NCI-H2196 treated with DMSO at 0.1 percent for 48 hours (cell line): ENCODE data around the gene SLC2A13.
"Not testable (repeated sequence)": the region's sequence is repeated elsewhere in the genome, so short reads cannot be mapped to it uniquely, and the experiment has no call there.

Experiments used
- DNase-seq: peaks from one replicate; lab custom pipeline; 2025; ENCODE audit not compliant: unreplicated experiment; lab: John Stamatoyannopoulos, UW

SLC2A13 gene

GRCh38 chr12:39873065-39873464, 232.8 kb downstream of the SLC2A13 start:
- DNase-seq, result no peak

- no peak for DNase-seq
Measured at GRCh38 chr12:39872425-39872824, 233.5 kb downstream of the SLC2A13 start.

- DNase-seq, result no peak
Measured at GRCh38 chr12:39868328-39868725, 237.6 kb downstream of the SLC2A13 start.

DNA sequence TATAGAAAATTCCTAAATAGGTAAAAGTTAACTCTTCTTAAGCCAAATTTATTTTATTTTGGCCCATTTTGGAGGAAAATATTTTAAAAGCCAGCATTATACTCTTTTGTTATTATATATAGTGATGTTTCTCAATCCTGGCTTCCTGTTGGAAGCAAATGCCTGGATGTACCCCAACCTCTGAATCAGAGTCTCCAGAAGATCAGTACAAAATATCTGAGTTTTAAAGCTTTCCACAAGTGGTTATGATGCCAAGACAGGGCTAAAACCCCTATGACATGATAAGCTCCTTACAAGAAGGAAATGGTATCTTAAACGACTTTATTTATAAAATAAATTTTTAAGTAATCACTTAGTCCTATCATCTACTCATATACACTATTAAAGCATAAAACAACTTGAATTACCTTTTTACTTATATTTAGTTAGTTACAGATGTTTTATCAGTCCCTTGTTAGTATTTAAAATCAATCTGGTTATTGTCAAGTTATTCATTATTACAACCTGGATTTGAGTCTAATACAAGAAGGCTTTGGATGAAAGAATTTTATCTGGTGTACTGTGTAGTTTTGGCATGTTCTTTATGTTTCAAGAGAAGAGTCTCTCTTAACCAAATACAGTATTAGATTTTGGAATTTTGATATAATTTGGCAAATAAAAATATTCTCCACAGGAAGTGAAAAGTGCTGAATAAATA, 238.1 kb downstream of the SLC2A13 start:
- DNase-seq, result no peak

DNA sequence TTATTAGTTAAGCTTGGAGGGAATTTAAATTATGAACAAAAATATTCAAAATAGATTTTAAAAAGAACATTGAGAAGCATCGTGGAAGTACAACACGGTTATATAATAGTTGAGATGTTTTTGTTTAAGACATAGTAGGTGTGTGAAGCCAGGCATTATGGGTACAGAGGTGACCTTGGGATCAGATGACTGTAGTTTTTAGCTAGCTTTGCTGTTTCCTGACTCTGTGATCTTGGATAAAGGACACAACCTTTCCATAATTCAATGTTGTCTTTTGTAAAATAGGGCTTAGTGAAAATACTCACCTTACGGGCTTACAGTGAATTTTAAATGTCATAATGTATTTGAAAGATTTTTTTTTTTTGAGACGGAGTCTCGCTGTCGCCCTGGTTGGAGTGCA, 239.7 kb downstream of the SLC2A13 start:
- DNase-seq, result no peak

GRCh38 chr12:39860695-39861094, 245.2 kb downstream of the SLC2A13 start:
- no peak for DNase-seq

- DNase-seq, result no peak
Measured at GRCh38 chr12:39853003-39853402, 252.9 kb downstream of the SLC2A13 start.

- DNase-seq, result no peak
Measured at GRCh38 chr12:39852346-39852745, 253.5 kb downstream of the SLC2A13 start.

- DNase-seq, result not testable (repeated sequence)
Measured at GRCh38 chr12:39848218-39848617, 257.7 kb downstream of the SLC2A13 start.

DNA sequence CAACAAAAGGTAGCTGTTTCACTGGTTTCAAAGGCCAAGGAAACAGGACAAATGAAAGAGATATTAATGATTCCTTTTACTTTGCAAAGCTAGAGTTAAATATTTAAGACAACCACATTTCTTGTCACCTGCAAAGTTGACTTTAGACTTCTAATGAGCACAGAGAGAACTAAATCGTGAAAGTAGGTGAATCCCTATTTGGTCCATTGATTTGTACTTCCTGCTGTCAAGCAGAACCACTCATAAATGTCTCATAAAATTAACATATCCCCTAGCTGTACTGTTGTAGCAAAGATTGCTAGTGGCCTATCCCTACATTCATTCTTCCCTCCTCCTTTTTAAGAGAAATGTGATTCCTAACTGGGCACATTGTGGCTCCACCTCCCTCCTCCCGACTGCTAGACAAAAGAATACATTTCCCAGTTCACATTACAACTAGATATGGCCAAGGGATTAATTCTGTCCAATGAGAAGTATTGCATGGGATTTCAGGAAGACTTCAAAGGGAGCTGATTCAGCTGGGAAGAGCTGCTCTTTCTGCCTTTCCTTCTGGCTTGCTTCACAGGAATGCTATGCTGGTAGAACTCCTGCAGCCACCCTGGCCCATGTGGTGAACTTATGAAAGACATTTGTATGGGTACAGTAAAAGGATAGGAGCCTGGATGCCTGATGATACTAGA, 258.8 kb downstream of the SLC2A13 start:
- DNase-seq, result no peak

GRCh38 chr12:39846304-39846703, 259.6 kb downstream of the SLC2A13 start:
- no peak for DNase-seq

DNA sequence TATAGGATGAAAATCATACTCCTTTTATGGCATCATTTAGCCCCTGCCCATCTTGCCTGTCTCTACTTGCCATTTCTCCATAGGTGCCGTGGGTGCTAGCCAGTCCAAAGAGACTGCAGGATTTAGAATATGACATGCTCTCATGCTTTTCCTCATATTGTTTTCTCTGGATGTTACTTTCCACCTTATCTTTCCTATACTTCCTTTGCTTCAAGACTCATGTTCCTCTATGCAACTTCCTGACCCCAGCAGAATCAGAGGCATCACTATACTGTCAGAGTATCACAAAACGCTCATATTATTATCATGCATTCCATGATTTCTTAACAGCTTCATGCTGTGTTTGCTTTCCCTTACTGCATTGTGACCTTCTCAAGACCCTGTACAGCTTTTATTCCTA, 265.5 kb downstream of the SLC2A13 start:
- no peak for DNase-seq

- DNase-seq, result no peak
Measured at GRCh38 chr12:39839072-39839471, 266.8 kb downstream of the SLC2A13 start.

GRCh38 chr12:39835517-39836489, 270.1 kb downstream of the SLC2A13 start:
- DNase-seq, result no peak

GRCh38 chr12:39831587-39832315, 274.1 kb downstream of the SLC2A13 start:
- no peak for DNase-seq

DNA sequence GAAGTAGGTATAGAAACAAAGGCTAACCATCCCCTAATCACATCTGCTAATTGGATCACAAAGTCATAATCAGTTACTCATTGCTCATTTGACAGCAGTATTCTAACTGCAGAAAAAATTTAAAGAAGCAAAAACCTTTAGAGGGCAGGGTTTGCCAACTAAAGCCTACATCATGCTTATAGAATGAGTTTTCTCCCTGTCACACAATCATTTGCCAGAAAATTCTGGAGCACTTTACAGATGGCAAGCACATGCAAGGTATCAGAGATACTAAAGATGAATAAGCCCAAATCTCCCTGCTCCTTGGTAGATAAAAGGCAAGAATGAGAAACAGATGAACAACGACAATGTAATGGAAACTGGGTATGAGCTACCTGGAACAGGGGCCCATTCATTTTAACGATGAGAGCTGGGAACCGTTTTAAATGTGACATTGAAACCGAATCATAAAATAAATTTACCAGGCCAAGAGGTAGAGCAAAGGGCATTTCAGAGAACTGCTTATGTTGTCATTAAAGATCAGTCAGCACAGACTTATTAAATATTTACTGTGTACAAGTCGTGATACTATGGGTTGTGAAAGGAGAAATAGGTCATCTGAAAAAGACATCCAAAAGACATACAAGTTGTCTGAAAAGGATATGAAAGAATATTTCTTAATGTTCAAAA, 274.9 kb downstream of the SLC2A13 start:
- DNase-seq, result no peak

- DNase-seq, result no peak
Measured at GRCh38 chr12:39830171-39830570, 275.7 kb downstream of the SLC2A13 start.

GRCh38 chr12:39824505-39825212, 281.2 kb downstream of the SLC2A13 start:
- DNase-seq, result no peak

GRCh38 chr12:39816671-39817185, 289.2 kb downstream of the SLC2A13 start:
- DNase-seq, result no peak

- no peak for DNase-seq
Measured at GRCh38 chr12:39815746-39816145, 290.1 kb downstream of the SLC2A13 start.
